Measurements from ENCODE around the gene FRS3. TPM values are rescaled to one million over a fixed set of nuclear protein-coding genes. Genes with fewer than 3 reads are reported as not detected.
A peak's percentile ranks its signal among the peaks of the same experiment; 100 is the strongest.

FRS3 gene
- total and polyA plus RNA-seq, 2 donors from 2014 or later: 5.3 to 7.0 TPM

GRCh38 chr6:41781366-41781730, 1.6 kb upstream of the FRS3 start:
- peak in 3 of 5 donors; percentile 18 to 72 (median 53) for DNase-seq
- H3K4me3 ChIP-seq (ENCODE audit: low read length in 3 of 3): peak overlapping the region; percentile 56 to 70 (median 62)
- H3K4me1 ChIP-seq (ENCODE audit: control insufficient read depth in 2 of 3, insufficient read depth in 2 of 3, low read depth in 1 of 3, low read length in 3 of 3): peaks cover 0 to 26% (median 3%) of the 10 kb centered on the region in 3 donors
- peak overlapping the region in 1 of 3 donors; percentile 66 for H3K9ac ChIP-seq (ENCODE audit: low read length in 3 of 3)
- H3K27ac ChIP-seq (ENCODE audit: low read depth in 2 of 2, low read length in 2 of 2): peak overlapping the region; percentile 54 to 79
- no peaks in the 10 kb centered on the region for H3K9me3 ChIP-seq (ENCODE audit: control insufficient read depth in 2 of 3, insufficient read depth in 1 of 3, low read length in 3 of 3)
- TF ChIP-seq CTCF (IDR thresholded peaks at IDR 0.05; ENCODE audit: borderline replicate concordance, extremely low read depth, insufficient read depth): no peak
- peaks cover 0 to 2% (median 0%) of the 10 kb centered on the region in 3 donors for H3K36me3 ChIP-seq (ENCODE audit: control insufficient read depth in 2 of 3, insufficient read depth in 3 of 3, low read length in 3 of 3)
- H3K27me3 ChIP-seq (ENCODE audit: control insufficient read depth, insufficient read depth, low read length): no peaks in the 10 kb centered on the region
- intact Hi-C loops (cut with DNase I): loop anchor here (10.0 kb wide), 1 partner anchor 263 kb away; no protein-coding TSS in a partner anchor
- FAIRE-seq: no peak

GRCh38 chr6:41780551-41781365, 1.1 kb upstream of the FRS3 start, which contains the start of gene PRICKLE4:
PRICKLE4 (plus strand) TSS chr6:41780782; CDS start chr6:41783474, 2,692 bp downstream.
- H3K9ac ChIP-seq (ENCODE audit: low read length in 3 of 3): peak within 1 kb of the TSS; percentile 31 to 69 (median 45)
- peak; percentile 35 to 83 (median 62) for DNase-seq
- no peak for FAIRE-seq

GRCh38 chr6:41779336-41779735, 364 bp downstream of the FRS3 start:
- TF ChIP-seq CTCF (IDR thresholded peaks at IDR 0.05; ENCODE audit: borderline replicate concordance, extremely low read depth, insufficient read depth): no peak
- Histone ChIP-seq H3K9ac (ENCODE audit: low read length in 3 of 3) (peak overlapping the region; percentile 4 to 69 (median 24)), H3K27ac (ENCODE audit: low read depth in 2 of 2, low read length in 2 of 2) (no peak overlapping the region), H3K27me3 (ENCODE audit: control insufficient read depth, insufficient read depth, low read length) (no peaks in the 10 kb centered on the region), H3K4me3 (ENCODE audit: low read length in 3 of 3) (peak overlapping the region; percentile 48 to 82 (median 62)), H3K36me3 (ENCODE audit: control insufficient read depth in 2 of 3, insufficient read depth in 3 of 3, low read length in 3 of 3) (peaks cover 2 to 16% (median 14%) of the 10 kb centered on the region in 3 donors), H3K4me1 (ENCODE audit: control insufficient read depth in 2 of 3, insufficient read depth in 2 of 3, low read depth in 1 of 3, low read length in 3 of 3) (peaks cover 0 to 13% (median 3%) of the 10 kb centered on the region in 3 donors), H3K9me3 (ENCODE audit: control insufficient read depth in 2 of 3, insufficient read depth in 1 of 3, low read length in 3 of 3) (no peaks in the 10 kb centered on the region)
- peak in 2 of 5 donors; percentile 13 to 71 for DNase-seq
- FAIRE-seq: no peak
- intact Hi-C loops (cut with DNase I): no loop called here

More at GRCh38 chr6:41780551-41781365, 1.1 kb upstream of the FRS3 start, which contains the start of gene PRICKLE4:
- intact Hi-C loops (cut with DNase I): loop anchor here (10.0 kb wide), 1 partner anchor 264 kb away; no protein-coding TSS in a partner anchor
- H3K4me3 ChIP-seq (ENCODE audit: low read length in 3 of 3): peak within 1 kb of the TSS; percentile 69 to 79 (median 77)
- H3K36me3 ChIP-seq (ENCODE audit: control insufficient read depth in 2 of 3, insufficient read depth in 3 of 3, low read length in 3 of 3): peaks cover 0 to 2% (median under 1%) of the 10 kb centered on the region in 3 donors
- H3K27me3 ChIP-seq (ENCODE audit: control insufficient read depth, insufficient read depth, low read length): no peaks in the 10 kb centered on the region
- no peak for TF ChIP-seq CTCF (IDR thresholded peaks at IDR 0.05; ENCODE audit: borderline replicate concordance, extremely low read depth, insufficient read depth)
- peak within 1 kb of the TSS; percentile 57 to 79 for H3K27ac ChIP-seq (ENCODE audit: low read depth in 2 of 2, low read length in 2 of 2)
- H3K4me1 ChIP-seq (ENCODE audit: control insufficient read depth in 2 of 3, insufficient read depth in 2 of 3, low read depth in 1 of 3, low read length in 3 of 3): peaks cover 0 to 21% (median 3%) of the 10 kb centered on the region in 3 donors
- no peaks in the 10 kb centered on the region for H3K9me3 ChIP-seq (ENCODE audit: control insufficient read depth in 2 of 3, insufficient read depth in 1 of 3, low read length in 3 of 3)

Measured in kidney (tissue), 14 donors.